T1000 (cell line): ENCODE results near the gene NRG2.
A peak's percentile ranks its signal among the peaks of the same experiment; 100 is the strongest.

ENCODE experiments used
- DNase-seq: peaks from one replicate; lab custom pipeline; 2025; ENCODE audit warnings: mixed read lengths; lab: John Stamatoyannopoulos, UW

Gene NRG2

DNA sequence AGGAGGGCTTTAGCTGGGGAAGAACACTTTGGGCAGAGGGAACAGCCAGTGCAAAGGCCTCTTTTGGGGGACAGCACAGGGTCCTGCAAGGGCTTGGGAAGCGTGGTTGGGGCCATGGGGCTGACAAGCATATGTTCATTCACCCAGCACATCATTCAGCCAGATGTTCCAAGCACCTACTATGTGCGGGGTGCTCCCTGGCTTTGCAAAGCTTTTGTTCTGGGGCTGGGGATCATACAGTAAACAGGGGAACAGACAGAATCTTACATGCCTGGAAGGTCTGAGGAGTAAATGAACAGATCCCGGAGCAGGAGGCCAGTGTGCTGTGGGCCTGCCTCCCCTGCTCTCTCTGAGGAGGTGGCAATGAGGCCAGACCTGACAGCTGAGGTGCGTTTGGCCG is 230.8 kb downstream of the NRG2 start:
- DNase-seq, result no peak

DNA sequence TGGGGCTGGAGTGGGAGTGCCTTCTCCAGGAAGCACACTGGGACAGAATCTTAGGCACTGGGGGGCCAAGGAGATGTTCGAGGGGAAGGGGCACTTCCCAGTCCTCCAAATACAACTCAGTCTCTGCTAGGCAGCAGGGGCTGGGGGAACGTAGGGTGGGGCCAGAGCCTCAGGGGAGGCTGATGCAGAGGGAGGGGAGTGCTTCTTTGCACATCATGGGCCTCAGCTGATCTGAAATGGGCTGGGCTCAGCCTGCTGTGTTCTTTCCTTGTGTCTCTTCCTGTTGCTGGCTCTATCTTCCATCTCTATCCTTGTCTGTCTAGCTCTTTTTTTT is 231.9 kb downstream of the NRG2 start:
- no peak for DNase-seq

DNA sequence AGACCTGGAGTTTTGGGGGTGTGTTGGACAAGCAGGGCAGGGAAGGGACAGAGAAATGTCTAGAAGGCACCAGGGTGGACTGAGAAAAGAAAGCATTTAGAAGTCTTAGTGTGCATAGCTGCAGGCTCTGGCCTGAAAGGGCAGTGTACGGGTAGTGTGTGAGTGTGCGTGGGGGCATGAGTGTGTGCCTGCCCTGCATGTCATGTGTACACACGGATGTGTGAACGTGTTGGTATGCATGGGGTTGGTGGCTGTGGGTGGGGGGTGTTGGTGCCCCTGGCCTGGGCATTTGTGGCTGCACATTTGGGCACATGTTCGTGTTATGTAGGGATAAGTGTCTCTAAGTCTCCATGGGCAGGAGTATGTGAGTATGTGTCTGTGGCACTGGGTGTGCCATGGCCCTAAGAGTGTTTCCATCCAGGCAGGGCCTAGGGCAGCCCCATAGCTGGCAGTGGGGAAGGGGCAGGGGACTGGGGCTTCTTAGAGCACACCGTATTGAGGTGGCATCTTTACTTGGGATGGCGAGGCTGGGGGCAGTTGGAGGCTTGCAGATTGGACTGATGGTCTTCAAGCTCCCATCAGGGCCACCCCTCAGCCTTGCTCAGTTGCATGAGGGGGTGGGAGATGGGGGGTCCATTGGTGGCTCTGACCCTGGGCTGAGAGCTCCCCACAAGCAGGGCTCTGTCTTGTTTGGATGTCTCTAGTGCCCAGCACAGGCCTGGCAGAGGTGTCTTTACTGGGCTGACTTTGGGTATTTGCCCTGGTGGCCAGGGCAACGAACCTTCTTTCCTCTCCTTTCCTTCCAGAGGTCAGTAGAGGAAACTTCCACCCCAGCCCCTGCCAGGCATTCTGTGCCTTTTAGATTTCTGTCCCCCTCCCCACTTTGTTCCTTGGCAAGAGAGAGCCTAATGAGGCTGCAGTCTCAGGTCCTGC is 232.5 kb downstream of the NRG2 start:
- DNase-seq, result no peak

DNA sequence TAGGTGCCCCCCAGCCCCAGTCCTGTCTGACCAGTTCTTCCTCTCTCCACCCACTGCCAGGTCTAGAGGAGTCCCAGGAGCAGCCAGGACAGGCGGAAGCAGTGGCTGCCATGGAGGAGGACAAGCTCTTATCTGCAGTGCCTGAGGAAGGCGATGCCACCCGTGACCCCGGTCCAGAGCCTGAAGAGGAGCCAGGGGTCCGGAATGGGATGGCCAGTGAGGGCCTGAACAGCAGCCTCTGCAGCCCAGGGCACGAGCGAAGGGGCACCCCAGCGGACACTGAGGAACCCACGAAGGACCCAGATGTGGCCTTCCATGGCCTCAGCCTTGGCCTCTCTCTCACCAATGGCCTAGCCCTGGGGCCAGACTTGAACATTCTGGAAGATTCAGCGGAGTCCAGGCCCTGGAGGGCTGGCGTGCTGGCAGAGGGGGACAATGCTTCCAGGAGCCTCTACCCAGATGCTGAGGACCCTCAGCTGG is 233.7 kb downstream of the NRG2 start:
- DNase-seq, result no peak

DNA sequence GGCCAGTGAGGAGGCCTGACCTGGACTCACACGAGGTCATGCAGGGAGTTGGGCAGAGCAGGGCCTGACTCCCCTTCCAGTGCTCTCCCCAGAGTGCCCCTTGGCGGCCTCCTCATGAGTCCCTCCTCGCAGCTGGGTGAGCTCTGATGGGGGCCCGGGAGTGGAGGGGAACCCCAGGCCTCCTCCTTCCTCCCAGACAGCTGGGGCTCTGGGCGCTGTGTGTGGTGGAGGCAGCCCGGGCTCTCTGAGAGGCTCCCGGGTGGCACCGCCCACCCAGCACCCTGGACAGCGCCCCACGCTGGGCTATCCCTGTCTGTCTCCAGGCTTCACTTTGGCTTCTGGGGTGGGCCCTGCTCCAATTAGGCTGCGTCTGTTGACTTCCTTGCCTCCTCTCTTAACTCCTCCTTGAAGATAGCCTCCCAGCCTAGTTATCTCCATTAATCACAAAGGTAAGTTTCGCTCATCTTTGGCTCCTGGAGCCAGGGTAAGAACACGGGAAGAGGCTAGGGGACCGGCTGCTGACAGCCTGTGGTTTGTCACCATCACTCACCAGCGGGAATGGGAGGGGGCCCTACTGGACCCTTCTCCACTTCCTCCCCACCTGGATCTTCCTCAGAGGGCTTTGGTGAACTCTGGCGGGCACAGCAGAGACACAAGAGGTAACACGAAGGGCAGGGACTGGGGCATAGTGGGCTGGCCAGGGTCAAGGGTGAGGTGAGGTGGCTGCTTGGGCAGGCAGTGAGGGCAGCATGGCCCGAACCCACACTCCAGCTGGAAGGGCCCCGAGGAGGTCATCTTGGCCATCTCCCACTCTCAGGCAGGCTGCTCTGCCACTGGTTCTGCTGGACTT is 234.4 kb downstream of the NRG2 start:
- DNase-seq, result peak; percentile 7

DNA sequence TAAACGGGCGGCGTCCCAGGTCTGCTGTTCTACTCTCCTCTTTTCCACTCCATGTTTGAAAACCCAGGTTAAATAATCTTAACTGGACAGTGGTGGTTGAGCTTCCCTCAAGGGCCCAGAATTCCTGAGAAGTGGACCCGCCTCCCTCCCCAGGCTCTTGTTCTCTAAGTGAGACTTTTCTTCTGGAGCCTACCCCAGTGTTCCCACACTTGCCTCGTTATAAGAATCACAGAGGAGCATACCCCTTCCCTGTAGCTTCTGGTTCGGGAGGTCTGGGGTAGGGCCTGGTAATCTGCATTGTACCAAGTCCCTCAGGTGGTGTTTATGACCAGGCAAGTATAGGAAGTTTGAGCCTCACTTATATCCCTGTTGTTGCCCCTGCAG is 235.5 kb downstream of the NRG2 start:
- no peak for DNase-seq

DNA sequence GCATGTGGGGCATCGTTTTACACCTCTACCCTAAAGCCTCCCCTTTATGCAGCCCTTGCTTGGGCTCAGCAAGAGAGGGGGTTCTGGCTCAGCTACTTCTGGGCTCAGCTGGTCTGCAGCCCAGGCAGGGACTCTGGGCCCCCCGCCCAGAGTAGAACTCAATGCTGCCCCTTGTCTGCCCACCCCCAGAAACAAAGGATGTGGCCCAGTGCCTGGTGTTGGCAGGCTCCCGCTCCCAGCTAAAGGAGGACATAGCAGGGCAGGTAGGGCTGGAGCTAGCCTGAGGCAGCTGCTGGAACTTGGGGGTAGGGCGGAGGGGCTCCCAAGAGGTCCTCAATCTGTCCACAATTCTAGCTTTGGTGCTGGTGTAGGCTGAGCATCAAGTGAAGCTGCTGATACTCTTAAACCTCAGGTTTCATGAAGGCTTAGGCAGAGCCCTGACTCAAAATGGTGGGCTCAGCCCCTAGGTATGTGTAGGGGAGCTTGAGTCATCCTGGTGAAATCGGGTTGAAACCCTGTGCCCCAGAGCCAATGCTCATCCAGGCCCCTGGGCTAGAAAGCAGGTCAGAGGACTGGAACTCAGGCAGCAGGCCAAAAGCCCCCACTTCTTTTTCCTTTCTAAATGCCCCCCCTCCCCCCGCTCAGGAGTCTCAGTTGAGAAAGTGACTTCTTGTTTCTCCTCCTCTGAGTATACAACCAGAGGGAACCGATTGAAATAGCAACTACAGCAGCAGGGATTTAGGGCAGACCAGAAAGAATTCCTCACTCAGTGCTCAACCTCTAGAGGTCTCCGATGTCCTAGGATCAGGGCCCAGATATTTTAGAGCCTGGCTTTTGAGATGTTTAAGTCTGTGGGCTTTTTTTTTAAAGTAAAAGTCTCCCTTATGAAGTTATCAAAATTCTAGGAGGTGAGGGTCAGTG is 236.1 kb downstream of the NRG2 start:
- no peak for DNase-seq

DNA sequence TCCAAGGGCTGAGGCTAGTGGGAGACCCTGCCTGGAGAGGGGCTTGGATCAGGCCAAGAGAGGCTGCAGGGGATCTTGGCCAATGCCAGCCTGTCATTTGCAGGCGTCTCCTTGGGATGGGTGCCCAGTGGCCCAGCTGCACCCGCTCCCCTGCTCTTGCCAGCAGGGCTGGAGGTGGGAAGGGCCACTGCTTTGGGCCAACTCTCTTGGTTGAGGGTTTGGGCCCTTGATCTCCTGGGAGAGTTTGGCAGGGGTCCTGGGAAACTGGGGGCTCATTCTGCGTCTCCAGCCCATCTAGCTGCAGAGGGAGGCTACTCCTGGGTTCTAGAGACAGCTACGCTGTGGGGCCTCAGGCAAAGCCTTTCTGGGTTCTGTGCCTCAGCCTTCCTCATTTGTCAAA is 237.0 kb downstream of the NRG2 start:
- DNase-seq, result no peak

DNA sequence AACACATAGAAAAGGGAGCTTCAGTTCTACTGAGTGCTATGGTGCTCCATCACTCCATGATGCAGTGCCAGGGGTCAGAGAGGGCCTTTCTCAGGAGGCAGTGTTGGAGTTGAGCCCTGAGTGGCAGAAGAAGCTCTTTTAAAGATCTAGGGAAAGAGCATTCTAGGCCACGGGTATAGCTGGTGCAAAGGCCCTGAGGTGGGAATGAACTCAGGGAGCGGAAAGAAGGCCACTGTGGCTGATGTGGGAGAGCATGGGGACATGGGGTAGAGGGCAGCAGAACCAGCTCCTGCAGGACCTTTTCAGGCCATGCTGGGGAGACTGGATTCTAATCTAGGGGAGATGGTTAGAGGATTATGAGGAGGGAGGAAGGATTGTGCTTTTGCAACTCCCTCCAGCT is 237.6 kb downstream of the NRG2 start:
- DNase-seq, result no peak

DNA sequence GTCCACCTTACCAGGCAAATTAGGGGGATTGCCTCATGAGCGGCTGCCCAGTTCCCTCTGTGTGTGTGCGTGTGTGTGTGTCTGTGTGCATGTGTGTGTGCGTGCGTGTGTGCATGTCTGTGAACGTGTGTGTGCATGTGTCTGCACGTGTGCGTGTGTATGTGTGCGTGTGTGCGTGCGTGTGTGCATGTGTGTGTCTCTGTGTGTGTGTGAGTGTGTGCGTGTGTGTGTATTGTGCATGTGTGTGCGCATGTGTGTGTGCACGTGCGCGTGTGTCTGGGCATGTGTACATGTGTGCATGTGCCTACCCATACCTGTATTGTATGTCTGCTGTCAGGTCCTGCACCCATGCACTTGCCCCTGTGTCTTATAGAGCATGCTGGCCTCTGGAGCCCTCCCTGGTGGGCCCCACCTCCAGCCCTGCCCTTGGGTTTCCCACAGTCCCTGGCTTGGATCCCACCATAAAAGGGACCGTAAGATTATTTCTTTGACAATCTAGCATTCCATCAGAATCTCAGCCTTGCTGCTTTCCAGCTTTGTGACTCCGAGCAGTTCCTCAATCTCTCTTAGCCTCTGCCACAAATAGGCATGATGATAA is 238.2 kb downstream of the NRG2 start:
- no peak for DNase-seq

DNA sequence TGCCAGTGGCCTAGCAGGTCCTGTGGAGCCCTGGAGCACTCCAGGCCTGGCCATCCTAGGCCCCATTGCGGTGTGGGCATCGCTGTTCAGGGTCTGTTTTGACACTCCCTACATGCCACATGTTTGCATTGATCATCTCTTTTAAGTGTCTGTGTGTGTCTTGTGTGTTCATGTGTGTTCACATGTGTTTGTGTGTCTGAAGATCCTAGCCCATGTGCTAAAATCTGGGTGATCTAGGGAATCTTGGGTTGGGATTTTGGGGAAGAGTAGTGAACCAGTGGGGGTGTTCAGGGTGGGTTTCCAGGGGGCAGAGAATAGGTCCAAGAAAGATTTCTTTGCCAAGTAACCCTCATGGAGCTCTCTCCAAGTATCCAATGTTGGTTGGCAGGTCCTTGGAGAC is 239.1 kb downstream of the NRG2 start:
- no peak for DNase-seq

DNA sequence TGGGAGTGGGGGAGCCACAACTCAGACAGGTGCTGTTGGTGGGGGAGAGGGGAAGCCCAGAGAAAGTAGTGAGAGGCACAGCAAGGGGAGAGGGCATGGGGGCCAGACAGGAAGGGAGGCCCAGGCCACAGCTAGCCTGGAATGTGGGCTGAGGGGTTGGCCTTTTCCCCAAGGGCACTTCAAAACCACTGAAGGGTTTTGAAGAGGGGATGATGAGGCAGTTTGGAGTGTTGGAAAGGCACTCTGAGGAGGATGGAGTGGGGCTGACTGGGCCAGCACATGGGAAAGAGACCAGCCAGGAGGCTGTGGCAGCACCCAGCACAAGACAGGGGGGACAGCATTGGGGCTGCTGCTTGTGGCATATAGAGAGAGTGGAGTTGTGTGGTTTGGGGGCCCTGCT is 243.7 kb downstream of the NRG2 start:
- DNase-seq, result no peak

DNA sequence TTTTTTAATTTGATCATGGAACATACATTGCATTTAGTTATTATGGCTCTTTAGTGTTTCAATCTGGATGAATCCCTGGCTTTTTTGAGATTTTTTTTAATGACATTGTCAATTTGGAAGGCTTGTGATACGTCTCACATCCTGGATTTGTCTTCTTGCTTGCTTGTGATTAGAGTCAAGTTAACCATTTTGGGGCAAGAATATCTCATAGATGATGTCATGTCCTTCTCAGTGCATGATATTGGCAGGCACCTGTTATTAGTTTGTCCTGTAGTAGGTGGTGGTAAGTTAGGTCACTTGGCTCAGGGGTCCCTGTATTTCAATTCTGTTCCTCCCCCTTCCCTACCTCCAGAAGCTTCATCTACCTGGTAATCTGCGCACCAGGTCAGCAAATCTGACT is 244.2 kb downstream of the NRG2 start:
- no peak for DNase-seq

DNA sequence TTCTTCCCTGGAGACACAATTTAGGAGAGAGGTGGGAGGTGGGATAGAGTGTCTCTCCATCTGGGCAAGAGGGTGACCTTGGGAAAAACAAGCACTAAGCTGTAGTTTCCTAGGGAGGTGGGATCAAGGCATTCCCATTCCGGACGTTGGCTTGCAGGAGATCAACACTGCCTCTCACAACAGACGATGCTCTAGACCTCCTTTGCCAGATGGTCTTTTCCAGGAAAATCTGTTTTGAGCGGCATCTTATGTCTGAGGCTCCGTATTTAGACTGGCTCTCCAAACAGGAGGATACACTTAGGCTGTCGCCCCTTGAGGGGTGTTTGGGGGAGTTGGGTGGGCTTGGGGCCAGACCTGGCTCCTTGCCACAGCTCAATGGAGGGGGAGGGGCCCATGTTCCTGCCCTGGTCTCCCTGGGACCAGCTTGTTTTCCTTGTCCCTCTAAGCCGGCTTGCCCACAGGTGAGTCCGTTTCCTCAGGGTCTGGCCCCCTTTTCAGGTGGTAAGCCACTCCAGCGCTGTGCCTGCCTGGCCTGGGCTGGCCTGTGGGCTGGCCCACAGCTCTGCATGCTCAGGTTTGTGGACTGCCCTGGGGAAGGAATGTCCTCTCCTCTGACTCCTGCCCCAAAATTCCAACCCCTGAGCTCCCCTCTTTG is 245.1 kb downstream of the NRG2 start:
- DNase-seq, result no peak

DNA sequence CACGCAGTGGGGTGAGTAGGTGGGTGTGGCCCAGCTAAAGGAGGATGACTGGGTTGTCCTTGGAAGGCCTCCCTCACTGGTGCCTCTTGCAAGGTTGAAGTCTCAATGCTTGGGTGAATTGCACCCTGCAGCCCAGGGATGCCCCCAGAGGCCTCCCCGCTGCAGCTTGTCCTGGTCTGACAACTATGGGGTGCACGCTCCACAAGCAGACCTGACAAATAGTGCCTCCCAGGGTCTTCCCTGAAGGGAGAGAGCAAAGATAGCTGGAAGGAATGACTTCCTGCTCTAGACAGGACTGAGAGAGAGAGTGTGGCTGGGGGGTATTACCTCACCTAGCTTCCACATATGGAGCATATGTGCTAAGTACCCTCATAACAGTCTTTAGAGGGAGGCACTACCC is 245.8 kb downstream of the NRG2 start:
- DNase-seq, result no peak
